WTC11 (cell line): ENCODE data around the gene PLCD1.

Experiments used
- CBFB ChIP-seq: sonication (generic); formaldehyde crosslinking; IDR thresholded peaks from 2 replicates; pipeline ENCODE4 v1.8.1; 2022; ENCODE audit warnings: mild to moderate bottlenecking, low read depth, missing genetic modification reagents
- MYBL2 ChIP-seq: sonication (generic); formaldehyde crosslinking; IDR thresholded peaks from 2 replicates; pipeline ENCODE4 v1.8.1; 2023; ENCODE audit warnings: mild to moderate bottlenecking, moderate library complexity, missing genetic modification reagents
- NR3C1 ChIP-seq: sonication (generic); formaldehyde crosslinking; conservative IDR thresholded peaks from 2 replicates; pipeline ENCODE4 v1.8.1; 2023; ENCODE audit warnings: low read depth, mild to moderate bottlenecking, missing genetic modification reagents
- SMAD4 ChIP-seq: sonication (generic); formaldehyde crosslinking; IDR thresholded peaks from 2 replicates; pipeline ENCODE4 v1.8.0; 2022; ENCODE audit warnings: mild to moderate bottlenecking, missing genetic modification reagents
- SOX15 ChIP-seq: fragments of 250-450 bp; sonication (Bioruptor Pico); IDR thresholded peaks from 2 replicates; pipeline ENCODE4 v1.9.0; 2021; ENCODE audit warnings: mild to moderate bottlenecking
- ZNF263 ChIP-seq: sonication (generic); formaldehyde crosslinking; IDR thresholded peaks from 2 replicates; pipeline ENCODE4 v1.8.1; 2022; ENCODE audit warnings: low read depth, mild to moderate bottlenecking, moderate library complexity, missing genetic modification reagents
- TF ChIP-seq, protein P1 (sequence below): fragments of 200-600 bp; IDR thresholded peaks from 2 replicates; pipeline ENCODE4 v1.8.0; 2022; ENCODE audit warnings: antibody characterized with exemption
- TF ChIP-seq, protein P2 (sequence below): sonication (generic); formaldehyde crosslinking; IDR thresholded peaks from 2 replicates; pipeline ENCODE4 v1.8.1; 2023; ENCODE audit warnings: mild to moderate bottlenecking, missing genetic modification reagents, moderate library complexity
- TF ChIP-seq, protein P3 (sequence below): sonication (generic); formaldehyde crosslinking; IDR thresholded peaks from 2 replicates; pipeline ENCODE4 v1.8.0; 2022; ENCODE audit warnings: mild to moderate bottlenecking, missing genetic modification reagents
- TF ChIP-seq, protein P4 (sequence below): sonication (generic); formaldehyde crosslinking; IDR thresholded peaks from 2 replicates; pipeline ENCODE4 v1.8.1; 2023; ENCODE audit warnings: mild to moderate bottlenecking, missing genetic modification reagents
- TF ChIP-seq, protein P5 (sequence below): sonication (generic); formaldehyde crosslinking; IDR thresholded peaks from 2 replicates; pipeline ENCODE4 v1.8.0; 2023; ENCODE audit warnings: missing genetic modification reagents, mild to moderate bottlenecking, borderline replicate concordance

DNA sequence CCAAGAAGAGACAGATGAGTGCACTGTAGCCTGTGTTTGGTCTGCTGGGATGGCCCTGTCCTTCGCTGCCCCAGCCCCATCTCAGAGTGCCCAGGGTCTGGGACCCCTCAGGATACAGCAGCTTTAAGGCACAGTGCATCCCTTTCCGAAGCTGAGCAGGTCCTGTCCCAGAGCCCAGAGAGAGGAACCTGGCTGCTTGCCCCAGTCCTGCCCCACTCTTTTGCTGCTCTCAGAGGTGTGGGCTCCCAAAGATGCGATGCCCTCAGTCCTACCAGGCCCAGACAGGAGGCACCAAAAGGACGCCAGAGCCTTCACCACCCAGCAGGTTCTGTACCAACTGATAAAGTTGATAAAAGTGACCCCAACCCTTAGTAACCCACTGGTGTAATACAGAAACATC, 8.2 kb downstream of the PLCD1 start:
- TF ChIP-seq, protein P1, sequence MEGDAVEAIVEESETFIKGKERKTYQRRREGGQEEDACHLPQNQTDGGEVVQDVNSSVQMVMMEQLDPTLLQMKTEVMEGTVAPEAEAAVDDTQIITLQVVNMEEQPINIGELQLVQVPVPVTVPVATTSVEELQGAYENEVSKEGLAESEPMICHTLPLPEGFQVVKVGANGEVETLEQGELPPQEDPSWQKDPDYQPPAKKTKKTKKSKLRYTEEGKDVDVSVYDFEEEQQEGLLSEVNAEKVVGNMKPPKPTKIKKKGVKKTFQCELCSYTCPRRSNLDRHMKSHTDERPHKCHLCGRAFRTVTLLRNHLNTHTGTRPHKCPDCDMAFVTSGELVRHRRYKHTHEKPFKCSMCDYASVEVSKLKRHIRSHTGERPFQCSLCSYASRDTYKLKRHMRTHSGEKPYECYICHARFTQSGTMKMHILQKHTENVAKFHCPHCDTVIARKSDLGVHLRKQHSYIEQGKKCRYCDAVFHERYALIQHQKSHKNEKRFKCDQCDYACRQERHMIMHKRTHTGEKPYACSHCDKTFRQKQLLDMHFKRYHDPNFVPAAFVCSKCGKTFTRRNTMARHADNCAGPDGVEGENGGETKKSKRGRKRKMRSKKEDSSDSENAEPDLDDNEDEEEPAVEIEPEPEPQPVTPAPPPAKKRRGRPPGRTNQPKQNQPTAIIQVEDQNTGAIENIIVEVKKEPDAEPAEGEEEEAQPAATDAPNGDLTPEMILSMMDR, result no peak
- TF ChIP-seq, protein P2, sequence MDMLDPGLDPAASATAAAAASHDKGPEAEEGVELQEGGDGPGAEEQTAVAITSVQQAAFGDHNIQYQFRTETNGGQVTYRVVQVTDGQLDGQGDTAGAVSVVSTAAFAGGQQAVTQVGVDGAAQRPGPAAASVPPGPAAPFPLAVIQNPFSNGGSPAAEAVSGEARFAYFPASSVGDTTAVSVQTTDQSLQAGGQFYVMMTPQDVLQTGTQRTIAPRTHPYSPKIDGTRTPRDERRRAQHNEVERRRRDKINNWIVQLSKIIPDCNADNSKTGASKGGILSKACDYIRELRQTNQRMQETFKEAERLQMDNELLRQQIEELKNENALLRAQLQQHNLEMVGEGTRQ (CRISPR knock-in tag), result no peak
- TF ChIP-seq, protein P3, sequence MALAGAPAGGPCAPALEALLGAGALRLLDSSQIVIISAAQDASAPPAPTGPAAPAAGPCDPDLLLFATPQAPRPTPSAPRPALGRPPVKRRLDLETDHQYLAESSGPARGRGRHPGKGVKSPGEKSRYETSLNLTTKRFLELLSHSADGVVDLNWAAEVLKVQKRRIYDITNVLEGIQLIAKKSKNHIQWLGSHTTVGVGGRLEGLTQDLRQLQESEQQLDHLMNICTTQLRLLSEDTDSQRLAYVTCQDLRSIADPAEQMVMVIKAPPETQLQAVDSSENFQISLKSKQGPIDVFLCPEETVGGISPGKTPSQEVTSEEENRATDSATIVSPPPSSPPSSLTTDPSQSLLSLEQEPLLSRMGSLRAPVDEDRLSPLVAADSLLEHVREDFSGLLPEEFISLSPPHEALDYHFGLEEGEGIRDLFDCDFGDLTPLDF (CRISPR knock-in tag), result no peak
- TF ChIP-seq MYBL2, result no peak
- TF ChIP-seq ZNF263 (CRISPR knock-in tag), result no peak
- no peak for TF ChIP-seq CBFB (CRISPR knock-in tag)
- no peak for TF ChIP-seq SOX15 (CRISPR knock-in tag)
- no peak for TF ChIP-seq SMAD4
- TF ChIP-seq NR3C1 (CRISPR knock-in tag), result no peak
- TF ChIP-seq, protein P4, sequence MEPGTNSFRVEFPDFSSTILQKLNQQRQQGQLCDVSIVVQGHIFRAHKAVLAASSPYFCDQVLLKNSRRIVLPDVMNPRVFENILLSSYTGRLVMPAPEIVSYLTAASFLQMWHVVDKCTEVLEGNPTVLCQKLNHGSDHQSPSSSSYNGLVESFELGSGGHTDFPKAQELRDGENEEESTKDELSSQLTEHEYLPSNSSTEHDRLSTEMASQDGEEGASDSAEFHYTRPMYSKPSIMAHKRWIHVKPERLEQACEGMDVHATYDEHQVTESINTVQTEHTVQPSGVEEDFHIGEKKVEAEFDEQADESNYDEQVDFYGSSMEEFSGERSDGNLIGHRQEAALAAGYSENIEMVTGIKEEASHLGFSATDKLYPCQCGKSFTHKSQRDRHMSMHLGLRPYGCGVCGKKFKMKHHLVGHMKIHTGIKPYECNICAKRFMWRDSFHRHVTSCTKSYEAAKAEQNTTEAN (CRISPR knock-in tag), result no peak
- TF ChIP-seq, protein P5, sequence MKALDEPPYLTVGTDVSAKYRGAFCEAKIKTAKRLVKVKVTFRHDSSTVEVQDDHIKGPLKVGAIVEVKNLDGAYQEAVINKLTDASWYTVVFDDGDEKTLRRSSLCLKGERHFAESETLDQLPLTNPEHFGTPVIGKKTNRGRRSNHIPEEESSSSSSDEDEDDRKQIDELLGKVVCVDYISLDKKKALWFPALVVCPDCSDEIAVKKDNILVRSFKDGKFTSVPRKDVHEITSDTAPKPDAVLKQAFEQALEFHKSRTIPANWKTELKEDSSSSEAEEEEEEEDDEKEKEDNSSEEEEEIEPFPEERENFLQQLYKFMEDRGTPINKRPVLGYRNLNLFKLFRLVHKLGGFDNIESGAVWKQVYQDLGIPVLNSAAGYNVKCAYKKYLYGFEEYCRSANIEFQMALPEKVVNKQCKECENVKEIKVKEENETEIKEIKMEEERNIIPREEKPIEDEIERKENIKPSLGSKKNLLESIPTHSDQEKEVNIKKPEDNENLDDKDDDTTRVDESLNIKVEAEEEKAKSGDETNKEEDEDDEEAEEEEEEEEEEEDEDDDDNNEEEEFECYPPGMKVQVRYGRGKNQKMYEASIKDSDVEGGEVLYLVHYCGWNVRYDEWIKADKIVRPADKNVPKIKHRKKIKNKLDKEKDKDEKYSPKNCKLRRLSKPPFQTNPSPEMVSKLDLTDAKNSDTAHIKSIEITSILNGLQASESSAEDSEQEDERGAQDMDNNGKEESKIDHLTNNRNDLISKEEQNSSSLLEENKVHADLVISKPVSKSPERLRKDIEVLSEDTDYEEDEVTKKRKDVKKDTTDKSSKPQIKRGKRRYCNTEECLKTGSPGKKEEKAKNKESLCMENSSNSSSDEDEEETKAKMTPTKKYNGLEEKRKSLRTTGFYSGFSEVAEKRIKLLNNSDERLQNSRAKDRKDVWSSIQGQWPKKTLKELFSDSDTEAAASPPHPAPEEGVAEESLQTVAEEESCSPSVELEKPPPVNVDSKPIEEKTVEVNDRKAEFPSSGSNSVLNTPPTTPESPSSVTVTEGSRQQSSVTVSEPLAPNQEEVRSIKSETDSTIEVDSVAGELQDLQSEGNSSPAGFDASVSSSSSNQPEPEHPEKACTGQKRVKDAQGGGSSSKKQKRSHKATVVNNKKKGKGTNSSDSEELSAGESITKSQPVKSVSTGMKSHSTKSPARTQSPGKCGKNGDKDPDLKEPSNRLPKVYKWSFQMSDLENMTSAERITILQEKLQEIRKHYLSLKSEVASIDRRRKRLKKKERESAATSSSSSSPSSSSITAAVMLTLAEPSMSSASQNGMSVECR (CRISPR knock-in tag), result no peak
